Regular cardiac myocyte (primary cell): Measurements from ENCODE around the gene DEFB114. TPM values are rescaled to one million over a fixed set of nuclear protein-coding genes. Genes with fewer than 3 reads are reported as not detected.

ENCODE experiments used
- total RNA-seq: library from RNA; depleted of rRNA; stranded (reverse); fragments of >200 nt; gene quantifications from 2 replicates; pipeline ENCODE4 v1.2.3, GENCODE V29; 2014

DEFB114 gene, protein sequence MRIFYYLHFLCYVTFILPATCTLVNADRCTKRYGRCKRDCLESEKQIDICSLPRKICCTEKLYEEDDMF
- total RNA-seq: not detected in 2 replicates

DNA sequence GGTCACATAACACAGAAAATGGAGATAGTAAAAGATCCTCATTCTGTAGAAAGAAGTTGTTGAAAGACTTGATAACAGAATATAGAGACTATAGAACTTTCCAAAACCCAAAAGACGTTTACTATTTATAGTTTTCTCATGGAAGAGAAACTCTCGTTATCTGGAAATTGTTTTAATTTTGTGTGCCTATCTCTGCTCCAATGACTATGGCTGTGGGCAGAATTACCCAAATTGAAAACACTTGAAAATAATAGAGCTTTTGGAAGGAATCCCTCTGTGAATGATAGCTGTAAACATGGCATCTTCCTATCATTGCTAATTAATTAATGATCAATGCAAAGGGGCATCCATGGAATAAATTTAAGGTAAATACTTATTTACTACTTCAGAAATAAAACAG, at the start of gene DEFB114:
Gene DEFB114, minus strand, starts transcription at position 101 of the 400 bp plus-strand sequence. Its CDS starts 59 bp downstream, at position 42.

DNA sequence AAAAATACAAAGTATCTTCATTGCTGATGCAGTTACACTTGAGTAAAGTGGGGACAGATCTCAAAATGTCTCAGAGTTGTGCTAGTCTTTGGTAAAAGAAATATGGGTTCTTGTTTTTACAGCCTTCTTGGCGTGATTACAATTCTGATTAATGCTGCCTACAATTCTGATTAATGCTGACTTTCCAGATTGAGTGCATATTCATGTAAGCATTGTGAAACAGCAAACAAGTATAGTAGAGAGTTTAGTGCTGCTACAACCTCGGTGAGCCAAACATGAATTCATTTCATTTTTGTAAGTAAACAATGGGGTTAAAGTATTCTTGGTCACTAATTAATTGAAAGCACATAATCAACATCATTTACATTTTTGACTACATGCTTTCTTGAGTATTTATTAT, 5.6 kb upstream of the DEFB114 start, which contains the start of gene DEFB113:
Gene DEFB113, minus strand, starts transcription at position 21 of the 400 bp plus-strand sequence. Its CDS starts 0 bp downstream, at position 21.

Other genes with a start within 250 kb of the DEFB114 start
- gene CRISP3, start 219.8 kb downstream of the DEFB114 start, total RNA-seq: not detected in 2 replicates
- gene PGK2, start 176.9 kb downstream of the DEFB114 start, total RNA-seq: not detected in 2 replicates
- gene CRISP1, start 97.6 kb downstream of the DEFB114 start, total RNA-seq: not detected in 2 replicates
- gene DEFB113, start 5.5 kb upstream of the DEFB114 start, total RNA-seq: not detected in 2 replicates
- not detected in 2 replicates for gene DEFB110, start 57.8 kb upstream of the DEFB114 start, total RNA-seq
- not detected in 2 replicates for gene DEFB112, start 85.8 kb upstream of the DEFB114 start, total RNA-seq